ENCODE measurements around the gene ABCA4.

The ABCA4 gene

GRCh38 chr1:93988634-93989350 lies 132.2 kb downstream of the ABCA4 start:
- TF ChIP-seq, protein P1, sequence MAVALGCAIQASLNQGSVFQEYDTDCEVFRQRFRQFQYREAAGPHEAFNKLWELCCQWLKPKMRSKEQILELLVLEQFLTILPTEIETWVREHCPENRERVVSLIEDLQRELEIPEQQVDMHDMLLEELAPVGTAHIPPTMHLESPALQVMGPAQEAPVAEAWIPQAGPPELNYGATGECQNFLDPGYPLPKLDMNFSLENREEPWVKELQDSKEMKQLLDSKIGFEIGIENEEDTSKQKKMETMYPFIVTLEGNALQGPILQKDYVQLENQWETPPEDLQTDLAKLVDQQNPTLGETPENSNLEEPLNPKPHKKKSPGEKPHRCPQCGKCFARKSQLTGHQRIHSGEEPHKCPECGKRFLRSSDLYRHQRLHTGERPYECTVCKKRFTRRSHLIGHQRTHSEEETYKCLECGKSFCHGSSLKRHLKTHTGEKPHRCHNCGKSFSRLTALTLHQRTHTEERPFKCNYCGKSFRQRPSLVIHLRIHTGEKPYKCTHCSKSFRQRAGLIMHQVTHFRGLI (tag by site-specific recombination; IDR thresholded peaks at IDR 0.05), result no peak
- TF ChIP-seq ZNF23 (tag by site-specific recombination; IDR thresholded peaks at IDR 0.05; ENCODE audit: borderline replicate concordance) (no peak), SETDB1 (IDR thresholded peaks at IDR 0.05; ENCODE audit: insufficient read length, low read length) (no peak), RBAK (tag by site-specific recombination; IDR thresholded peaks at IDR 0.05) (no peak), YY1 (tag by site-specific recombination; IDR thresholded peaks at IDR 0.05) (no peak), ZBTB1 (tag by site-specific recombination; IDR thresholded peaks at IDR 0.05) (no peak), ZNF37A (tag by site-specific recombination; IDR thresholded peaks at IDR 0.05) (no peak), ZNF558 (tag by site-specific recombination; IDR thresholded peaks at IDR 0.05) (no peak), ZNF140 (tag by site-specific recombination; IDR thresholded peaks at IDR 0.05) (no peak), ZNF580 (tag by site-specific recombination; IDR thresholded peaks at IDR 0.05) (no peak), BCL11B (tag by site-specific recombination; IDR thresholded peaks at IDR 0.05; ENCODE audit: low read depth) (no peak), ZNF549 (tag by site-specific recombination; IDR thresholded peaks at IDR 0.05) (no peak)
- H3K27ac ChIP-seq (ENCODE audit: extremely low read depth, low read depth, low read length), result no peak overlapping the region
- H3K4me1 ChIP-seq (ENCODE audit: control insufficient read depth, insufficient read depth, low read length), result no peaks in the 10 kb centered on the region
- CTCF ChIA-PET, result no interaction called here
- H3K9me3 ChIP-seq (ENCODE audit: control insufficient read depth, insufficient read depth, low read depth, low read length), result no peaks in the 10 kb centered on the region
- no peak overlapping the region for H3K4me3 ChIP-seq (ENCODE audit: low read depth, low read length)
- POLR2A ChIA-PET, result interaction anchor here (0.5 kb wide), 1 partner anchor 27 kb away, joined by 4 read pairs; no protein-coding TSS in a partner anchor
- H3K36me3 ChIP-seq (ENCODE audit: control insufficient read depth in 2 of 2, insufficient read depth in 1 of 2, low read length in 2 of 2), result no peaks in the 10 kb centered on the region

DNA sequence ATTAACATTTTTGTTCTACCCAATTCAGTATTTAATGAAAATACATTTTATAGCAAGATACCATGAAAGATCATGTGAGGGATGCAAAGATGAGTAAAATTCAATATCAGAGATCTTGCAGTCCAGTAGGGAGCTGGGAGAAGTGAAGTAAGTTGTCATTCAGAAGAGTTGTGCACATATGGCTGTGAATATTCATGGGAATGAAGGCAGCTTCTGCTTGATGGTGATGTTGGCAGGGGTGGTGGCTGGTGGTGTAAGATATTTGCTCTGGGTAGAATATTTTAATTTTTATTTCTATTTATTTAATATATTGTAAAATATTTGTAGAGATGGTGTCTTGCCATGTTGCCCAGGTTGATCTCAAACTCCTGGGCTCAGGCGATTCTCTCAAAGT lies 139.7 kb downstream of the ABCA4 start:
- TF ChIP-seq ZNF658 (tag by site-specific recombination; IDR thresholded peaks at IDR 0.05), result no peak
- no peak for TF ChIP-seq ZNF558 (tag by site-specific recombination; IDR thresholded peaks at IDR 0.05)
- Histone ChIP-seq H3K4me3 (ENCODE audit: low read depth, low read length) (no peak overlapping the region), H3K36me3 (ENCODE audit: control insufficient read depth in 2 of 2, insufficient read depth in 1 of 2, low read length in 2 of 2) (no peaks in the 10 kb centered on the region), H3K9me3 (ENCODE audit: control insufficient read depth, insufficient read depth, low read depth, low read length) (no peaks in the 10 kb centered on the region), H3K27ac (ENCODE audit: extremely low read depth, low read depth, low read length) (no peak overlapping the region), H3K4me1 (ENCODE audit: control insufficient read depth, insufficient read depth, low read length) (no peaks in the 10 kb centered on the region)
- ChIA-PET CTCF (interaction anchor here (0.6 to 1.9 kb wide), 7 partner anchors 9 to 246 kb away, joined by 3 to 10 read pairs (median 4); no protein-coding TSS in a partner anchor), POLR2A (no interaction called here)

GRCh38 chr1:93980320-93981273 lies 140.4 kb downstream of the ABCA4 start:
- H3K27ac ChIP-seq (ENCODE audit: extremely low read depth, low read depth, low read length), result no peak overlapping the region

More at GRCh38 chr1:93980320-93981273, 140.4 kb downstream of the ABCA4 start:
- ChIA-PET CTCF (interaction anchor here (0.6 to 1.9 kb wide), 9 partner anchors 10 to 88 kb away, joined by 3 to 10 read pairs (median 4); partner anchors contain the start of gene GCLM), POLR2A (no interaction called here)
- H3K4me1 ChIP-seq (ENCODE audit: control insufficient read depth, insufficient read depth, low read length), result no peaks in the 10 kb centered on the region
- no peak overlapping the region for H3K4me3 ChIP-seq (ENCODE audit: low read depth, low read length)
- H3K9me3 ChIP-seq (ENCODE audit: control insufficient read depth, insufficient read depth, low read depth, low read length), result no peaks in the 10 kb centered on the region
- TF ChIP-seq ZNF335 (tag by site-specific recombination; conservative IDR thresholded peaks at IDR 0.05) (no peak), ZNF610 (tag by site-specific recombination; IDR thresholded peaks at IDR 0.05; ENCODE audit: borderline replicate concordance) (0 out of 2 replicates have a peak, but pooled peaks have one; percentile 25), ZSCAN16 (tag by site-specific recombination; IDR thresholded peaks at IDR 0.05) (no peak), TRIM28 (IDR thresholded peaks at IDR 0.05; ENCODE audit: borderline replicate concordance, low read length) (0 out of 2 replicates have a peak, but pooled peaks have one; percentile 18), ZNF324 (tag by site-specific recombination; IDR thresholded peaks at IDR 0.05) (no peak)
- H3K36me3 ChIP-seq (ENCODE audit: control insufficient read depth in 2 of 2, insufficient read depth in 1 of 2, low read length in 2 of 2), result no peaks in the 10 kb centered on the region

Measured in HEK293 (cell line).